Calu3 (cell line): ENCODE data around the gene LRRC27. TPM values are rescaled to one million over a fixed set of nuclear protein-coding genes. Genes with fewer than 3 reads are reported as not detected.
"Not testable (repeated sequence)": the region's sequence is repeated elsewhere in the genome, so short reads cannot be mapped to it uniquely, and the experiment has no call there.

Source experiments
- BruUV-seq: library from RNA; stranded (reverse); fragments of 400-500 nt; replicated peaks from 2 replicates; lab custom pipeline; 2021; lab: Mats Ljungman, UMichigan
- CTCF ChIA-PET: fragments of 300-600 bp; sonication (Branson Sonifier 250); formaldehyde crosslinking; loops from one replicate; lab custom pipeline; 2022; ENCODE audit warnings: antibody characterized with exemption; lab: Charles Lee
- DNase-seq: peaks from one replicate; pipeline ENCODE4 v3.0.0; 2022
- H3K27ac Mint-ChIP-seq: one replicate; pipeline ENCODE4 v1.8.0; 2022; ENCODE audit warnings: mixed read lengths; ENCODE audit not compliant: unreplicated experiment
- H3K27me3 Mint-ChIP-seq: one replicate; pipeline ENCODE4 v1.8.0; 2022; ENCODE audit warnings: mixed read lengths; ENCODE audit not compliant: unreplicated experiment
- H3K36me3 Mint-ChIP-seq: one replicate; pipeline ENCODE4 v1.8.0; 2022; ENCODE audit warnings: mild to moderate bottlenecking, moderate library complexity, mixed read lengths; ENCODE audit not compliant: insufficient read depth, unreplicated experiment
- H3K4me1 Mint-ChIP-seq: one replicate; pipeline ENCODE4 v1.8.0; 2022; ENCODE audit warnings: mild to moderate bottlenecking, low read depth, mixed read lengths; ENCODE audit not compliant: unreplicated experiment
- H3K4me3 Mint-ChIP-seq: one replicate; pipeline ENCODE4 v1.8.0; 2022; ENCODE audit warnings: mild to moderate bottlenecking, low read depth, moderate library complexity, mixed read lengths; ENCODE audit not compliant: unreplicated experiment
- H3K9me3 Mint-ChIP-seq: one replicate; pipeline ENCODE4 v1.8.0; 2022; ENCODE audit warnings: low read depth, mixed read lengths; ENCODE audit not compliant: unreplicated experiment
- CTCF ChIP-seq: fragments of 200-600 bp; IDR thresholded peaks from one replicate; pipeline ENCODE4 v1.8.0; 2022; ENCODE audit warnings: antibody characterized with exemption; ENCODE audit not compliant: unreplicated experiment
- intact Hi-C: fragments of 100-400 bp; cut with micrococcal nuclease; formaldehyde crosslinking; loops from one replicate; pipeline ENCODE4 v1.10.0; 2022; ENCODE audit not compliant: unreplicated experiment
- total RNA-seq: library from RNA; stranded (reverse); gene quantifications from 2 replicates; pipeline ENCODE4 v1.2.3, GENCODE V29; 2022

Gene LRRC27
- total RNA-seq, 1 experiment from 2014 or later, result 4.6 TPM

GRCh38 chr10:132350946-132351345 is 19.0 kb downstream of the LRRC27 start:
- TF ChIP-seq CTCF, result no peak
- BruUV-seq, result no TSS peak
- Mint-ChIP-seq H3K4me3 (no peak overlapping the region), H3K27me3 (no peaks in the 10 kb centered on the region), H3K36me3 (peaks cover 11% of the 10 kb centered on the region), H3K27ac (no peak overlapping the region), H3K9me3 (no peaks in the 10 kb centered on the region), H3K4me1 (no peaks in the 10 kb centered on the region)
- DNase-seq, result no peak
- intact Hi-C loops, result no loop called here
- CTCF ChIA-PET, result no interaction called here

GRCh38 chr10:132351611-132352010 is 19.6 kb downstream of the LRRC27 start:
- CTCF ChIA-PET, result no interaction called here
- peaks cover 11% of the 10 kb centered on the region for H3K36me3 Mint-ChIP-seq
- H3K4me3 Mint-ChIP-seq, result no peak overlapping the region
- H3K4me1 Mint-ChIP-seq, result no peaks in the 10 kb centered on the region
- intact Hi-C loops, result loop anchor here (2.0 kb wide), 1 partner anchor 129 kb away; no protein-coding TSS in a partner anchor
- no TSS peak for BruUV-seq
- H3K9me3 Mint-ChIP-seq, result no peaks in the 10 kb centered on the region
- H3K27me3 Mint-ChIP-seq, result no peaks in the 10 kb centered on the region
- TF ChIP-seq CTCF, result no peak
- DNase-seq, result no peak
- H3K27ac Mint-ChIP-seq, result no peak overlapping the region

- intact Hi-C loops, result loop anchor here (2.0 kb wide), 1 partner anchor 130 kb away; no protein-coding TSS in a partner anchor
- BruUV-seq, H3K4me3 Mint-ChIP-seq: not testable (repeated sequence)
Observed at GRCh38 chr10:132352462-132353308, 20.7 kb downstream of the LRRC27 start.

More at GRCh38 chr10:132352462-132353308, 20.7 kb downstream of the LRRC27 start:
- H3K9me3 Mint-ChIP-seq, CTCF ChIA-PET, H3K27me3 Mint-ChIP-seq, H3K36me3 Mint-ChIP-seq, H3K4me1 Mint-ChIP-seq, H3K27ac Mint-ChIP-seq: not testable (repeated sequence)
- TF ChIP-seq CTCF, result peak; percentile 71
- DNase-seq, result peak; percentile 78
